ENCODE data around the gene SUPT3H. TPM values are rescaled to one million over a fixed set of nuclear protein-coding genes. Genes with fewer than 3 reads are reported as not detected.

SUPT3H gene
- total RNA-seq, 1 experiment from 2014 or later = 10.3 TPM

DNA sequence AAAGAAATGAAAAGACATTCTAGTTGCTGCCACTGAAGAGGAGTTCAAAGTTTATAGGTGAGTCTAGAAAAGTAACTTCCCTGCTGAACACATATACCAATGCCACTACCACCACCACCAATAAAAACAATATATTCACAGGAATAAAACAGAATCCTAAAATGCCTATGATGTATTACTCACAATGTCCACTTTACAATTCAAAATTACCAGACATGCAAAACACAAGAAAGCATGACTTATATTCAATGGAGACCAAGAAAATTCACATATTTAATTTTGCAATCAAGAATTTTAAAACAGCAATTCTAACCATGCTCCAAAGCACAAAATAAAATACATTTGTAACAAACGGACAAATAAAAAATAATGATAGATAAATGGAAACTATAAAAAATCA, 434.9 kb downstream of the SUPT3H start:
- BruUV-seq (replicated peaks) = no TSS peak
- Mint-ChIP-seq H3K4me3 (ENCODE audit: low read depth, unreplicated experiment) (no peak overlapping the region), H3K27ac (ENCODE audit: unreplicated experiment) (no peak overlapping the region), H3K4me1 (ENCODE audit: low read depth, unreplicated experiment) (peaks cover 21% of the 10 kb centered on the region), H3K36me3 (ENCODE audit: insufficient read depth, unreplicated experiment) (no peaks in the 10 kb centered on the region), H3K9me3 (ENCODE audit: low read depth, unreplicated experiment) (peaks cover 3% of the 10 kb centered on the region), H3K27me3 (ENCODE audit: unreplicated experiment) (no peaks in the 10 kb centered on the region)
- intact Hi-C loops (cut with micrococcal nuclease; ENCODE audit: unreplicated experiment) = no loop called here
- CTCF ChIA-PET = no interaction called here
- DNase-seq = no peak
- TF ChIP-seq, protein P1, sequence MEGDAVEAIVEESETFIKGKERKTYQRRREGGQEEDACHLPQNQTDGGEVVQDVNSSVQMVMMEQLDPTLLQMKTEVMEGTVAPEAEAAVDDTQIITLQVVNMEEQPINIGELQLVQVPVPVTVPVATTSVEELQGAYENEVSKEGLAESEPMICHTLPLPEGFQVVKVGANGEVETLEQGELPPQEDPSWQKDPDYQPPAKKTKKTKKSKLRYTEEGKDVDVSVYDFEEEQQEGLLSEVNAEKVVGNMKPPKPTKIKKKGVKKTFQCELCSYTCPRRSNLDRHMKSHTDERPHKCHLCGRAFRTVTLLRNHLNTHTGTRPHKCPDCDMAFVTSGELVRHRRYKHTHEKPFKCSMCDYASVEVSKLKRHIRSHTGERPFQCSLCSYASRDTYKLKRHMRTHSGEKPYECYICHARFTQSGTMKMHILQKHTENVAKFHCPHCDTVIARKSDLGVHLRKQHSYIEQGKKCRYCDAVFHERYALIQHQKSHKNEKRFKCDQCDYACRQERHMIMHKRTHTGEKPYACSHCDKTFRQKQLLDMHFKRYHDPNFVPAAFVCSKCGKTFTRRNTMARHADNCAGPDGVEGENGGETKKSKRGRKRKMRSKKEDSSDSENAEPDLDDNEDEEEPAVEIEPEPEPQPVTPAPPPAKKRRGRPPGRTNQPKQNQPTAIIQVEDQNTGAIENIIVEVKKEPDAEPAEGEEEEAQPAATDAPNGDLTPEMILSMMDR (IDR thresholded peaks at IDR 0.05; ENCODE audit: unreplicated experiment) = no peak

DNA sequence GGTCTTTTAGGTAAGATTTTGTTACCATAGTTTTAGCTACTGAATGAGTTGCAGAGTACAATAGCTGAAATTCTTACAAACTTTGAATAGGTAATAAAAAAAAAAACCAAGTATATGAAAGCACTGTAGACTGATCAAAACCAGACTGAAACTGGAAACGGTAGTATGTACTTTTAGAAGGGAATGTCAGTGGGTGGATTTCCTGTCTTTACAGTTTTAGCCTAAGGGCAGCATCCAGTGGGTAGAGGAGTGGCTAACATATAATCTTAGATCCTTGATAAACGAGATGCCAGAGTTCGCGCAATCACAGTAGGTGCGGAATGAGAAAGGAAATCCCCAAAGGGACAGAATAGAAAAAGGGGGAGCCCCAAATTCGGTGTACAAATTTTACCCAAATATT, 435.5 kb downstream of the SUPT3H start:
- no TSS peak for BruUV-seq (replicated peaks)
- no peak overlapping the region for H3K4me3 Mint-ChIP-seq (ENCODE audit: low read depth, unreplicated experiment)
- DNase-seq = no peak
- TF ChIP-seq, protein P1 (IDR thresholded peaks at IDR 0.05; ENCODE audit: unreplicated experiment) = no peak
- peaks cover 3% of the 10 kb centered on the region for H3K9me3 Mint-ChIP-seq (ENCODE audit: low read depth, unreplicated experiment)
- H3K27ac Mint-ChIP-seq (ENCODE audit: unreplicated experiment) = no peak overlapping the region
- CTCF ChIA-PET = no interaction called here
- H3K27me3 Mint-ChIP-seq (ENCODE audit: unreplicated experiment) = no peaks in the 10 kb centered on the region
- peaks cover 21% of the 10 kb centered on the region for H3K4me1 Mint-ChIP-seq (ENCODE audit: low read depth, unreplicated experiment)
- H3K36me3 Mint-ChIP-seq (ENCODE audit: insufficient read depth, unreplicated experiment) = no peaks in the 10 kb centered on the region
- intact Hi-C loops (cut with micrococcal nuclease; ENCODE audit: unreplicated experiment) = no loop called here

DNA sequence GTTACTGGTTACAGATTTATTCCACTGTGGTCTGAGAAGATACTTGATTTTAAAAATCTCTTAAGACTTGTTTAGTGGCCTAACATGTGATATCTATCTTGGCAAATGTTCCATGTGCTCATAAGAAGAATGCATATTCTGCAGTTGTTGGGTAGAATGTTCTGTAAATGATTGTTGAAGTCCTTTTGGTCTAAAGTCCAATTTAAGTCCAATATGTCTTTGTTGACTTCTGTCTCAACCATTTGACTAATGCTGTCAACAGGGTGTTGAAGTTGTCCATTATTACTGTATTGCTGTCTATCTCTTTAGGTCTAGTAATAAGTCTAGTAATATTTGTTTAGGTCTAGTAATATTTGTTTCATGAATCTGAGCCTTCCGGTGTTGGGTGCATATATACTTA, 437.4 kb downstream of the SUPT3H start:
- Mint-ChIP-seq H3K36me3 (ENCODE audit: insufficient read depth, unreplicated experiment) (no peaks in the 10 kb centered on the region), H3K4me3 (ENCODE audit: low read depth, unreplicated experiment) (no peak overlapping the region), H3K4me1 (ENCODE audit: low read depth, unreplicated experiment) (peaks cover 21% of the 10 kb centered on the region), H3K9me3 (ENCODE audit: low read depth, unreplicated experiment) (no peaks in the 10 kb centered on the region), H3K27ac (ENCODE audit: unreplicated experiment) (peak overlapping the region; percentile 0), H3K27me3 (ENCODE audit: unreplicated experiment) (no peaks in the 10 kb centered on the region)
- intact Hi-C loops (cut with micrococcal nuclease; ENCODE audit: unreplicated experiment) = no loop called here
- TF ChIP-seq, protein P1 (IDR thresholded peaks at IDR 0.05; ENCODE audit: unreplicated experiment) = no peak
- CTCF ChIA-PET = no interaction called here
- DNase-seq = no peak
- BruUV-seq (replicated peaks) = no TSS peak

DNA sequence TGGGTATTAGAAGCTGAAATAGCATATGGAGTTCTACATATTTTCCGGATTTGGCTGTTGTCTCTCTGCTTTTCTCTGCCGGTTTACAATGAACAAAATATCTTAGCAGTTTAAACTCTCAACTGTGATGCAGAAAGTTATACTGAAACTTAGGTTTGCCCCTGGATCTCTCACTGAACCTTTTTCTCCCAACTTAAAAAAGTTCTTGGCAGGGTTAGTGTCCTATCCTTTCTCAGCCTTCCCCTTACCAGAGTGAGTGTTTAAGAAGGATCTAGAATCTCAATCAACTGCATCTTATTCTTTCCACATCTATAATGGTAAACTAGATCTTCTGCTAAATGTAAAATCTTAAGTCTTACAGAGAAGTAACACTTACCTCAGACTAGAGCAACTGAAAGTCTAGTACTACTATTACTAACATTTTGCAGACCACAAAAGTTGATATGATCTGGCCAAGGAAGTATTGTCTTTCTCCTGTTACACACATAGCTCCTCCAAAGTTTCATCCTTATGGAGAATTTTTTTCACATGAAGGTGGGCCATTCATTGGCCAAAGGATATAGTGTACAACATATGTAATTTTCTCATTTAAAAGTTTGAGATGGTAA, 441.9 kb downstream of the SUPT3H start:
- intact Hi-C loops (cut with micrococcal nuclease; ENCODE audit: unreplicated experiment) = no loop called here
- H3K27me3 Mint-ChIP-seq (ENCODE audit: unreplicated experiment) = no peaks in the 10 kb centered on the region
- DNase-seq = no peak
- peaks cover 14% of the 10 kb centered on the region for H3K4me1 Mint-ChIP-seq (ENCODE audit: low read depth, unreplicated experiment)
- TF ChIP-seq, protein P1 (IDR thresholded peaks at IDR 0.05; ENCODE audit: unreplicated experiment) = no peak
- no peak overlapping the region for H3K27ac Mint-ChIP-seq (ENCODE audit: unreplicated experiment)
- H3K4me3 Mint-ChIP-seq (ENCODE audit: low read depth, unreplicated experiment) = no peak overlapping the region
- H3K9me3 Mint-ChIP-seq (ENCODE audit: low read depth, unreplicated experiment) = no peaks in the 10 kb centered on the region
- H3K36me3 Mint-ChIP-seq (ENCODE audit: insufficient read depth, unreplicated experiment) = no peaks in the 10 kb centered on the region
- no TSS peak for BruUV-seq (replicated peaks)
- CTCF ChIA-PET = interaction anchor here (0.6 kb wide), 1 partner anchor 936 kb away, joined by 4 read pairs; no protein-coding TSS in a partner anchor

Measured in Calu3 (cell line).